Endodermal cell (in vitro differentiated cells): Measurements from ENCODE around the gene LAMC1. TPM values are rescaled to one million over a fixed set of nuclear protein-coding genes. Genes with fewer than 3 reads are reported as not detected.
A peak's percentile ranks its signal among the peaks of the same experiment; 100 is the strongest.

Experiments used
- DNase-seq: peaks from one replicate; pipeline ENCODE4 v3.0.0-alpha.2; 2017
- H3K27ac ChIP-seq: 2 replicates; pipeline ENCODE4 v1.5.1; 2013; ENCODE audit warnings: mild to moderate bottlenecking, low read depth, low read length, moderate library complexity
- H3K27me3 ChIP-seq: 2 replicates; pipeline ENCODE4 v1.6.1; 2013; ENCODE audit warnings: mild to moderate bottlenecking, low read length, moderate library complexity; ENCODE audit not compliant: insufficient read depth, control insufficient read depth, poor library complexity, severe bottlenecking
- H3K36me3 ChIP-seq: 2 replicates; pipeline ENCODE4 v1.7.0; 2013; ENCODE audit warnings: mild to moderate bottlenecking, low read length, moderate library complexity; ENCODE audit not compliant: control insufficient read depth, insufficient read depth
- H3K4me1 ChIP-seq: one replicate; pipeline ENCODE4 v1.7.0; 2013; ENCODE audit warnings: low read length; ENCODE audit not compliant: control insufficient read depth, insufficient read depth
- H3K4me3 ChIP-seq: 2 replicates; pipeline ENCODE4 v1.5.1; 2013; ENCODE audit warnings: mild to moderate bottlenecking, low read length, moderate library complexity
- H3K9ac ChIP-seq: 2 replicates; pipeline ENCODE4 v1.6.1; 2013; ENCODE audit warnings: mild to moderate bottlenecking, low read length, moderate library complexity; ENCODE audit not compliant: poor library complexity, severe bottlenecking; ENCODE audit errors: extremely low read depth
- H3K9me3 ChIP-seq: 2 replicates; pipeline ENCODE4 v1.6.1; 2013; ENCODE audit warnings: mild to moderate bottlenecking, low read length, moderate library complexity; ENCODE audit not compliant: control insufficient read depth
- H3K27ac Mint-ChIP-seq: 2 replicates; pipeline ENCODE4 v1.8.0; 2020; ENCODE audit warnings: mixed read lengths
- H3K27me3 Mint-ChIP-seq: 2 replicates; pipeline ENCODE4 v1.8.0; 2021; ENCODE audit warnings: mild to moderate bottlenecking, mixed read lengths; ENCODE audit not compliant: insufficient read depth
- H3K36me3 Mint-ChIP-seq: 2 replicates; pipeline ENCODE4 v1.8.0; 2020; ENCODE audit warnings: low read depth, mixed read lengths
- H3K4me1 Mint-ChIP-seq: 2 replicates; pipeline ENCODE4 v1.8.0; 2020; ENCODE audit warnings: mixed read lengths
- H3K4me3 Mint-ChIP-seq: 2 replicates; pipeline ENCODE4 v1.8.0; 2020; ENCODE audit warnings: mild to moderate bottlenecking, moderate library complexity, mixed read lengths
- H3K9me3 Mint-ChIP-seq: 2 replicates; pipeline ENCODE4 v1.8.0; 2020; ENCODE audit warnings: mild to moderate bottlenecking, mixed read lengths
- CTCF ChIP-seq: fragments of 200-600 bp; sonication (generic); conservative IDR thresholded peaks from 2 replicates; pipeline ENCODE4 v1.5.0; 2021; ENCODE audit warnings: antibody characterized with exemption, mild to moderate bottlenecking
- WGBS, 2 experiments: methylation state at CpG; one replicate each; pipeline versions ENCODE4 v1.1.5 to v1.1.7; 2013; ENCODE audit warnings: missing lambda C conversion rate in 2 of 2, mixed read lengths in 1 of 2; ENCODE audit not compliant: insufficient coverage in 1 of 2, insufficient read length in 1 of 2; 5-methylcytosine and 5-hydroxymethylcytosine counted together
- total RNA-seq, 2 donors: library from RNA; stranded (reverse); fragmentation: NEBNext Ultra II Directional in 1 of 2; extraction: Animal tissue kit (Norgen Biotek cat#: 25700) in 1 of 2; gene quantifications; 2 replicates in 1 of 2; 3 replicates in 1 of 2; pipeline ENCODE4 v1.2.1, GENCODE V29; 2021

The LAMC1 gene
- total RNA-seq, 2 donors from 2014 or later, result 47.9 to 58.8 TPM

- WGBS, 2 experiments, result 93 to 100% methylated on average over 1 to 5 of the region's 6 CpGs
- Mint-ChIP-seq H3K4me1 (no peaks in the 10 kb centered on the region), H3K27ac (no peak overlapping the region)
Observed at GRCh38 chr1:183012301-183012994, 10.8 kb upstream of the LAMC1 start.

GRCh38 chr1:183019139-183019740, 4.0 kb upstream of the LAMC1 start:
- H3K4me3 ChIP-seq, result no peak overlapping the region
- no peaks in the 10 kb centered on the region for H3K36me3 Mint-ChIP-seq
- H3K9me3 Mint-ChIP-seq, result peaks cover 3% of the 10 kb centered on the region
- 44 to 45% methylated on average over 3 of the region's 3 CpGs for WGBS, 2 experiments
- no peak overlapping the region for H3K27ac ChIP-seq
- no peaks in the 10 kb centered on the region for H3K9me3 ChIP-seq
- H3K4me3 Mint-ChIP-seq, result no peak overlapping the region
- H3K27me3 Mint-ChIP-seq, result peaks cover 3% of the 10 kb centered on the region
- peaks cover 7% of the 10 kb centered on the region for H3K4me1 Mint-ChIP-seq
- H3K27me3 ChIP-seq, result peaks cover under 1% of the 10 kb centered on the region
- H3K27ac Mint-ChIP-seq, result no peak overlapping the region
- no peak for DNase-seq
- peaks cover 3% of the 10 kb centered on the region for H3K4me1 ChIP-seq
- TF ChIP-seq CTCF, result no peak
- no peak overlapping the region for H3K9ac ChIP-seq
- no peaks in the 10 kb centered on the region for H3K36me3 ChIP-seq

More at GRCh38 chr1:183012301-183012994, 10.8 kb upstream of the LAMC1 start:
- H3K36me3 ChIP-seq, result no peaks in the 10 kb centered on the region
- TF ChIP-seq CTCF, result no peak
- H3K4me3 ChIP-seq, result no peak overlapping the region
- H3K9me3 Mint-ChIP-seq, result peaks cover 28% of the 10 kb centered on the region
- no peaks in the 10 kb centered on the region for H3K4me1 ChIP-seq
- H3K9ac ChIP-seq, result no peak overlapping the region
- no peak overlapping the region for H3K27ac ChIP-seq
- H3K27me3 Mint-ChIP-seq, result no peaks in the 10 kb centered on the region
- peaks cover 8% of the 10 kb centered on the region for H3K36me3 Mint-ChIP-seq
- no peaks in the 10 kb centered on the region for H3K9me3 ChIP-seq
- no peak overlapping the region for H3K4me3 Mint-ChIP-seq
- no peaks in the 10 kb centered on the region for H3K27me3 ChIP-seq
- DNase-seq, result no peak

GRCh38 chr1:183019860-183020259, 3.4 kb upstream of the LAMC1 start:
- Histone ChIP-seq H3K27me3 (peaks cover 6% of the 10 kb centered on the region), H3K4me3 (no peak overlapping the region), H3K27ac (no peak overlapping the region), H3K4me1 (peaks cover 3% of the 10 kb centered on the region), H3K36me3 (no peaks in the 10 kb centered on the region), H3K9ac (no peak overlapping the region), H3K9me3 (no peaks in the 10 kb centered on the region)
- WGBS, 2 experiments, result 72 to 75% methylated on average over 1 of the region's 1 CpG
- Mint-ChIP-seq H3K9me3 (peaks cover 3% of the 10 kb centered on the region), H3K36me3 (no peaks in the 10 kb centered on the region), H3K27me3 (peaks cover 9% of the 10 kb centered on the region), H3K4me3 (no peak overlapping the region), H3K4me1 (peaks cover 13% of the 10 kb centered on the region), H3K27ac (no peak overlapping the region)
- no peak for DNase-seq
- peak; percentile 61 for TF ChIP-seq CTCF
